ENCODE measurements around the gene PDE5A. TPM values are rescaled to one million over a fixed set of nuclear protein-coding genes. Genes with fewer than 3 reads are reported as not detected.

Gene PDE5A
- polyA plus RNA-seq, 2 of the 4 experiments (the other 2 are of a cell fraction): 0.27 to 1.0 TPM

- H3K9me3 ChIP-seq: no peaks in the 10 kb centered on the region
- FAIRE-seq (no peak), DNase-seq (ENCODE audit: low read depth in 1 of 2, low spot score in 1 of 2) (no peak), ATAC-seq (no peak)
- no peak overlapping the region for H3K4me3 ChIP-seq
- POLR2A ChIA-PET: no interaction called here
- CTCF ChIA-PET: no interaction called here
- H3K27ac ChIP-seq: no peak overlapping the region
- no peaks in the 10 kb centered on the region for H3K4me1 ChIP-seq
- H3K4me2 ChIP-seq: no peak overlapping the region
- no peak for TF ChIP-seq REST (IDR thresholded peaks at IDR 0.05)
- no peak for TF ChIP-seq SREBF2 (IDR thresholded peaks at IDR 0.05)
- no peak for TF ChIP-seq CBX8 (IDR thresholded peaks at IDR 0.05)
- no peak for TF ChIP-seq KDM5A (IDR thresholded peaks at IDR 0.05)
- TF ChIP-seq CTCF (IDR thresholded peaks at IDR 0.05): no peak
- TF ChIP-seq HDAC2 (IDR thresholded peaks at IDR 0.05): no peak
- TF ChIP-seq MAX (IDR thresholded peaks at IDR 0.05): no peak
- TF ChIP-seq PHF8 (IDR thresholded peaks at IDR 0.05; ENCODE audit: borderline replicate concordance, low read depth): no peak
- TF ChIP-seq CHD4 (IDR thresholded peaks at IDR 0.05; ENCODE audit: borderline replicate concordance): no peak
- TF ChIP-seq FOSB (CRISPR knock-in tag; IDR thresholded peaks at IDR 0.05): no peak
- no peak for TF ChIP-seq RARB (CRISPR knock-in tag; IDR thresholded peaks at IDR 0.05)
- no peak for TF ChIP-seq POLR2AphosphoS2 (conservative IDR thresholded peaks at IDR 0.05; ENCODE audit: low read length)
- no peak for TF ChIP-seq ZSCAN20 (CRISPR knock-in tag; IDR thresholded peaks at IDR 0.05)
- TF ChIP-seq HOXB13 (CRISPR knock-in tag; IDR thresholded peaks at IDR 0.05; ENCODE audit: low read depth): no peak
- TF ChIP-seq CEBPB (IDR thresholded peaks at IDR 0.05): no peak
- TF ChIP-seq MAFK (IDR thresholded peaks at IDR 0.05; ENCODE audit: partially characterized antibody): no peak
- TF ChIP-seq ATOH8 (CRISPR knock-in tag; IDR thresholded peaks at IDR 0.05; ENCODE audit: low read depth): no peak
- TF ChIP-seq MYC (IDR thresholded peaks at IDR 0.05; ENCODE audit: borderline replicate concordance, low read length): no peak
- TF ChIP-seq ELK1 (IDR thresholded peaks at IDR 0.05; ENCODE audit: low read depth, low read length): no peak
- 75% methylated on average over 6 of the region's 6 CpGs for WGBS (ENCODE audit: missing lambda C conversion rate)
Observed at GRCh38 chr4:119536572-119537528, 91.8 kb downstream of the PDE5A start.

Measured in A549 (cell line).